ENCODE results near the gene OTUD7B.
A peak's percentile ranks its signal among the peaks of the same experiment; 100 is the strongest.
"Not testable (repeated sequence)": the region's sequence is repeated elsewhere in the genome, so short reads cannot be mapped to it uniquely, and the experiment has no call there.

Gene OTUD7B

DNA sequence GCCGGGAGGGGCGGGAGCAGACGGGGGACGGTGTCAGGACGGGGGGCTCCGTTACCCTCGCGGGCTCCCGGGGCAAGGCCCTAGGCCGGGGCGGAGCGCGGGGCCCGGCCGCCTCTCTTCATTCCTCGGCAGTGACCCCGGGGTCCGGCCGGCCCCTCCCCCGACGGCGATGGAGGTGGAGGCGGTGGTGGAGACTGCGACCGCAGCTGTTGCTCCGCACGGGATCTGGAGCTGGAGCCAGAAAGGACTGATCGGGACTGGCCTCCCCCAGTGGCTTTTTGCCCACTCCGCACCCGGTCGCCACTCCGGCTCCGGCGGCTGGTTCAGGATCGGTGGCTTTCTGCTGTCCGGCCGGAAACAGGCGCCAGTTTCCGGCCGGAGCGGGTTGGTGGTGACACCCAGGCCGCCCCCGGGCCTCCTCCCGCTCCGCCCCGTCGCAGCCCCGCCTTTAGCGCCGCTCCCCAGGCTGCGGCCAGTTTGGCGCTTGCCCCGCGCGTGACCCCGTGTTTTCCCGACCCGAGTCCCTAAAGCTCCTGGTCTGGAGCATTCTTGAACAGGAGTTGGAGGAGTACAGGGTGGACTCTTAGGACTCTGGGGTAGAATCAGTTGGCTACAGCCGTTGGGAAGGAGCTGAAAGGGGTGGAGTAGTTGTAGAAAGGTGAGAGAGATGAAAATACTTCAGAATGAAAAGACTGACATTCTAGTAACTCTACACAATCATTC lies at the start of gene OTUD7B:
TSS of gene OTUD7B (minus strand) at position 334 of the 723 bp plus-strand sequence. CDS start 33,216 bp downstream, outside the sequence.
- peak; percentile 65 for DNase-seq (ENCODE audit: insufficient read length, low spot score)
- no peak for FAIRE-seq

DNA sequence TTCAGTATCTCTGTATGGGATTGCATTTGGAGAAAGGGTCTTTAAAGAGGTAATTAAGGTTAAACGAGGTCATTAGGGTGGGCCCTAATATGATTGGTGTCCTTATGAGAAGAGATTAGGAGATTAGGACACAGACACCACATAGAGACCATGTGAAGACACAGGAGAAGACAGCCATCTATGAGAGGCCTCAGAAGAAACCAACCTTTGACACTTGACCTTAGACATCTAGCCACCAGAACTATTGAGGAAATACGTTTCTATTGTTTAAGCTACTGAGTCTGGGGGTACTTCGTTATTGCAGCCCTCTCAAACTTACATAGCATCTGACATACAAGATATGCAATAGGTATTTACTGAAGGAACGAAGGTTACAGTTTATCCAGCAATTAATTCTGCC lies 49.7 kb upstream of the OTUD7B start:
- DNase-seq (ENCODE audit: insufficient read length, low spot score), result no peak
- FAIRE-seq, result no peak

DNA sequence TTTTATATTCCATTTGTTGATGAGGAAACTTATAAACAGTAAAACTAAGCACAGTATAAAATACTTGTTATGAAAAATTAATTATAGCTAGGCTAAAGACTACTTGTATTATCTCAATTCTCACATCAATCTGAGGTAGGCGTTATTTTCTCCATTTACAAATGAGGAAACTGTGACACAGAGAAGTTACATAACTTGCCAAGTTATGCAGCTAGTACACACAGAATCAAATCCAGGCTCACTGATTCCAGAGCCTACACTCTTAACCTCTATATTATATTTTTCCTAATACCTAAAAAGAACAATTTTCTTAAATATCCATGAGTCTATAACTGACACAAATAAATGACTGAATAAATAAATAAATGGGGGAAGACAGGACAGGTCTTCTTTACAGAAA lies 45.9 kb upstream of the OTUD7B start:
- DNase-seq (ENCODE audit: insufficient read length, low spot score) (no peak), FAIRE-seq (no peak)

DNA sequence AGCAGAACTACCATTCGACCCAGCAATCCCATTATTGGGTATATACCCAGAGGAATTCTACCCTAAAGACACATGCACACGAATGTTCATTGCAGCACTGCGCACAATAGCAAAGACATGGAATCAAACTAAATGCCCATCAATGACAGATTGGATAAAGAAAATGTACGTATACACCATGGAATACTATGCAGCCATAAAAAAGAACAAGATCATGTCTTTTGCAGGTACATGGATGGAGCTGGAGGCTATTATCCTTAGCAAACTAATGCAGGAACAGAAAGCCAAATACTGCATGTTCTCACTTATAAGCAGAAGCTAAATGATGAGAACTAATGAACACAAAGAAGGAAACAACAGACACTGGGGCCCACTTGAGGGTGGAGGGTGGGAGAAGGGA lies 45.0 kb upstream of the OTUD7B start:
- FAIRE-seq; DNase-seq (ENCODE audit: insufficient read length, low spot score): not testable (repeated sequence)

DNA sequence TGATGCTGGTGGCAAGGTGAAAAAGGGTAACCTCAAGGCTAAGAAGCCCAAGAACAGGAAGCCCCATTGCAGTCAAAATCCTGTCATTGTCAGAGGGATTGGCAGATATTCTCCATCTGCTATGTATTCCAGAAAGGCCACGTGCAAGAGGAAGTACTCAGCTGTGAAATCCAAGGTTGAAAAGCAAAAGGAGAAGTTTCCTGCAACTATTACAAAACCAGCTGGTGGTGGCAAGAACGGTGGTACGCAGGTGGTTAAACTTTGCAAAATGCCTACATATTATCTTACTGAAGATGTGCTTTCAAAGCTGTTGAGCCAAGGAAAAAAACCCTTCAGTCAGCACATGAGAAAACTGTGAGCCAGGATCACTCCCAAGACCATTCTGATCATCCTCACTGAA lies 43.4 kb upstream of the OTUD7B start:
- no peak for DNase-seq (ENCODE audit: insufficient read length, low spot score)
- no peak for FAIRE-seq

DNA sequence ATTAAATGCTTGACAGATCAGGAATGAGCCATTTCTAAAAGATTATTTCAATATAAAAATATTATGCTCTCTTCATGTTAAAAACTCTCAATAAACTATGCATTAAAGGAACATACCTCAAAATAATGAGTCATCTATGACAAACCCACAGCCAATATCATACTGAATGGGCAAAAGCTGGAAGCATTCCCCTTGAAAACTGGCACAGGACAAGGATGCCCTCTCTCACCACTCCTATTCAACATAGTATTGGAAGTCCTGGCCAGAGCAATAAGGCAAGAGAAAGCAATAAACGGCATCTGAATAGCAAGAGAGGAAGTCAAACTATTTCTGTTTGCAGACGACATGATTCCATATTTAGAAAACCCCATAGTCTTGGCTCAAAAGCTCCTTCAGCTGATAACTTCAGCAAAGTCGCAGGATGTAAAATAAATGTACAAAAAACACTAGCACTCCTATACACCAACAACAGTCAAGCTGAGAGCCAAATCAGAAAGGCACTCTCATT lies 41.4 kb upstream of the OTUD7B start:
- not testable (repeated sequence) for FAIRE-seq; DNase-seq (ENCODE audit: insufficient read length, low spot score)

DNA sequence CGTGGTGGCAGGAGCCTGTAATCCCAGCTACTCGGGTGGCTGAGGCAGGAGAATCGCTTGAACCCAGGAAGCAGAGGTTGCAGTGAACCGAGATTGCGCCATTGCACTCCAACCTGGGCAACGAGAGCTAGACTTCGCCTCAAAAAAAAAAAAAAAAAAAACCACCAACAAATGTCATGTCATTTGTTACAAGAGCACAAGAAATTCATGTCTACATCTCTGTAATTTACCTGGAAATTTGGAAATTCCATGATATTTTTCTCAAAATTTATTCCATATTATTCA lies 40.5 kb upstream of the OTUD7B start:
- FAIRE-seq (no peak), DNase-seq (ENCODE audit: insufficient read length, low spot score) (no peak)

DNA sequence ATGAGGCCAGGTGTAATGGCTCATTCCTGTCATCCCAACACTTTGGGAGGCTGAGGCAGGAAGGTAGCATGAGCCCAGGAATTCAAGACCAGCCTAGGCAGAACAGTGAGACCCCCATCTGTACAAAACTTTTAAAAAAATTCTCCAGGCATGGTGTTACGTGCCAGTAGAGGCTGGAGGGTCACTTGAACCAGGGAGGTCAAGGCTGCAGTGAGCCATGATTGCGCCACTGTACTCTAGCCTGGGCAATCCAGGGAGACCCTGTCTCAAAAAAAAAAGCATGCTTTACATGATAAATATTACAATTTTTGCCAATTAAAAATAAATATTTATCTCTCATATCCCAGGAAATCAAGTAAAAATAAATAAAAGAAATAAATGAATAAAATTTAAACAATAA lies 39.4 kb upstream of the OTUD7B start:
- DNase-seq (ENCODE audit: insufficient read length, low spot score) (no peak), FAIRE-seq (no peak)

DNA sequence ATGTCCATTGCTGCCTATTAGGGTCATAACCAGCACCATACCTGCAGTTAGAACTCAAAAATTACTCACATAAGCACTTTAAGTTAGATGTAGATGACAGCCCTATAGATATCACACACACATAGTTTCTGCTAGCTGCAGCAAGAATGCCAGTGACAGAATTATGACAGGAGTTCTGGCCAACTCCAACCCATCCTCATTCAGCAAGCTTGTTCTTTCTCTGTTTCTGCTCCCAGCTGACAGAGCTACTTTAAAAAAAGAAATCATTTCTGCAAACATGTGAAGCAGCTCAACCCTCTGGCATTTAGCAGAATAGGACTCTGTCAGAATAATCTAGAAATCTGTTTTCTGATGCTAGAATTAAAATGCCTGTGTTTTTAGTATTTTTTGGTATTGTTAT lies 23.8 kb upstream of the OTUD7B start:
- no peak for FAIRE-seq

DNA sequence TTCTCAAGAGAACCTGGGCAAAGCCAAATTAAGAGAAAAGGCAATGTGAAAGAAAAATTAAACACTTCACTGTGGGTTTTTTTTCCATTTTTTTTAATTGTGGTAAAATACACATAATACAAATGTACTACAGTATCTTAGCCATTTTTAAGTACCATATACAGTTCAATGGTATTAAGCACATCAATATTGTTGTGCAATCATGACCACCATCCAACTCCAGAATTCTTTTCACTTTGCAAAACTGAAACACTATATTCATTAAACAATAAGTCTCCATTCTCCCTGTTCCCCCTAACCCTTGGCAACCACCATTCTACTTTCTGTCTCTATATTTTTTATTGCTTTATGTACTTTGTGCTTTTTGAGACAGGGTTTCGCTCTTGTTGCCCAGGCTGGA lies 17.8 kb upstream of the OTUD7B start:
- FAIRE-seq (no peak), DNase-seq (ENCODE audit: insufficient read length, low spot score) (no peak)

More for the DNA sequence above, 23.8 kb upstream of the OTUD7B start:
- no peak for DNase-seq (ENCODE audit: insufficient read length, low spot score)

DNA sequence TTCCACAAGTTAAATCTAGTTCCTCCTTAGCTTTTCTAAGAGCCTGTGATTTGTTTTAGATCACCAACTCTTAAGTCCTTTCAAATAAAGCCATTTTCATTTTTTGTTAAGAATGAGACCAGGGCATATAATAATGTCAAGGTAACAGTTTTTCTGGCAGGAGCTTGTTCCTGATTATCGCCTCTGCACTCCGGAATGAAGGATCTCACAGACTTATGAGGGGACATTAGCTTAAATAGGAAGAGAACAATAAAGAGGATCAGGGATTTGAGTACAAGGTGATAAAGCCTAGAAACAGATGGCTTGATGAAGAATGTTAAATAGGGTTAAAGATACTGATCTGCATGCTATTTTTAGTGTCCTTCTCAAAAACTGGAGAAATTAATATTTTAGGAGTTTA lies 13.6 kb upstream of the OTUD7B start:
- no peak for DNase-seq (ENCODE audit: insufficient read length, low spot score)
- FAIRE-seq, result no peak

DNA sequence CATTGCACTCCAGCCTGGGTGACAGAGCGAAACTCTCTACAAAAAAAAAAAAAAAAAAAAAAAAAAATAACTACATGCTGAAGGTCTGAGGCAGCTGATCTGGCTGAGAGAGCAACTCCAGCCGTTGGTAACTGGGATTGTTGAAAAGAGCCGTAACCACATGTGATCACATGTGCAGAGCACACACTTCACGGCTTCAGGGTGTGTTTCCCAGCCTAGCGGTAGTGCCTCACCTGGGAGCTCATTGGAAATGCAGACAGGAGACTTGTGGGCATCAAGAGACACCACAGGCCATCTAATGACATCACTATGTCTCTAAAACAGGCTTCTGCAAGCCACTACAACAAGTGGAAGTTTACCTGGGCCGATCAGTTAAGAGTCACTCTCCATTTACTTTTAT lies 11.8 kb upstream of the OTUD7B start:
- no peak for FAIRE-seq
- DNase-seq (ENCODE audit: insufficient read length, low spot score), result no peak

DNA sequence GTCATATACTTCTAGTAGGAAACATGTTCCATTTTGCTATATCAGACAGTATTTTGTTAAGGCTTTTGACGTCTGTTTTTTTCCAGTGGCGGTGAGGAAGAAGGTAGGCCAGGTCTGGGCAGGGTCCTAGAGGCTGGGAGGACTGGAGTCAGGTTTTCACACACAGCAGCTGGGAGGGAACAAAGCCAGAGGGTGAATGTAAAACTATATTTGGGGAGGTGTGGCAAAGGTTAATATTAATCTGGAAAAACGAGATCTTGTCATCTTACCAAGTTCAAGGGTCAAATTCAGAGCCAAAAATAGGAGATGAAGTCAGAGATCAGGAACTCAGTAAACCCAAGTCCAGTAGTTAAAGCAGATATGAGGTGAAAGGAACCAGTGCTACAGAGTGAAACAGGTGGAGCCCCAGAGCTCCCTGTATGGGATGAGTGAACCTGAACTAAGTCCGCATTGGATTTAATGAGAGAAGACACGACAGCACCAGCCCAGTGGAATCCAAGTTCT lies 10.7 kb upstream of the OTUD7B start:
- FAIRE-seq, result no peak
- no peak for DNase-seq (ENCODE audit: insufficient read length, low spot score)

DNA sequence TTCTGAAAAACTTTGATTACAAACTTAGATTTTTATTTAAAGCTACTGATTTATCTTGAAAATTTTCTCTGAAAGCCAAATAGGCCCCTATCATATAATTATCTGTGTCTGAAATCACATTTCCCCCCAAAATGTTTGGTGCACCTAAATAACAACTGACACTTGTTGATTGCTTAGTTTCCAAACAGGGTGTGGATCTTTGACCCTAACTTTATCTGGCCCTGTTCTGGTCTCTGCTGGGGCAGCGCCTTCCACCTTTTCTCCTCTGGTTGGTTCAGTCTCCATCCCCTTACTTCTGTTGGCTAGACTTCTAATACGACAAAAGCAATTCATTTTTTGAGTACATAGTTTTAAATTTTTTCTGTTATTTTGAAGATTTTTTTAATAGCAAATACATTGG lies 10.2 kb upstream of the OTUD7B start:
- no peak for DNase-seq (ENCODE audit: insufficient read length, low spot score)
- no peak for FAIRE-seq

DNA sequence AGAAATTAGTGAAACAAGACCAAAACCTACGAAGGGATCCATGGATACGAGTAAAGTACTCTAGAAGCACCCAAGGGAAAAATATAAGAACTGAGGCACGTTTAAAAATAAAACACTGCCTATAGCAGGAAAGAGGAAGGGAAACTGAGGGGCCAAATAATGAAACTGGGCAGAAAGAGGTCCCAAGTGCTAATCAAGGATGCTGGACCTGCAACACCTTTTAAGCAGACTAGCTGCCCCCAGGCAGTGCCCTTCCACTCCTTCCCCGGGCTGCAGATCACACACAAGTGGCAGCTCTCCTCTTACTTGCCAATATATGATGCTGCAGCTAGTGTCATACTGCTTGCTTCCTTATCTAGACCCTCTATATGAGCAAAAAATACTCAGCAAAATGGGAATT lies 7.6 kb upstream of the OTUD7B start:
- no peak for FAIRE-seq
- DNase-seq (ENCODE audit: insufficient read length, low spot score), result no peak

DNA sequence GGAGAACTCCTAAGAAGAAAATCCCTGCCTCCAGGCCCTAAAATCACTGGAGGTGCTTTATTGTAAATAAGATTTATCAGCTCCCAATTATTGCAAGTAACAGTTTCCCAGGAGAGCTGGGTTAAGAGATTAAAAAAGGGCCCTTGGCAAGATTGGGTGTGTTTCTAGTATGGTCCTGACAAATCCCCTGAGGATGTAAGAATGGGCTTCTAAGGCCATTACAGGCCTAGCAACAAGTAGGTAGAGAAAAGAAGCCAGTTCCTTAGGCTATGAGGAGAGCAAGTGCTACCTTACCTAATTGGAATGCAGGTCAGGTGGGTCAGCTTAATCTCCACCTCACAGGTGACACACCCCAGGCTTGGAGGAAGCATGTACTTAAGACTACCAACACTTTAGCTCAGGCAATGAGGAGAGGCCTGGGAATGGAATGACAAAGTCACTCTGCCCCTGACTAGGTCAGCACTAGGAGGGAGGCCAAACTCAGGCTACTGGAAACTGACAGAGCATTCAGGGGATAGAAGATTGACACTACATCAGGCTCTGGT lies 6.8 kb upstream of the OTUD7B start:
- FAIRE-seq (no peak), DNase-seq (ENCODE audit: insufficient read length, low spot score) (no peak)

DNA sequence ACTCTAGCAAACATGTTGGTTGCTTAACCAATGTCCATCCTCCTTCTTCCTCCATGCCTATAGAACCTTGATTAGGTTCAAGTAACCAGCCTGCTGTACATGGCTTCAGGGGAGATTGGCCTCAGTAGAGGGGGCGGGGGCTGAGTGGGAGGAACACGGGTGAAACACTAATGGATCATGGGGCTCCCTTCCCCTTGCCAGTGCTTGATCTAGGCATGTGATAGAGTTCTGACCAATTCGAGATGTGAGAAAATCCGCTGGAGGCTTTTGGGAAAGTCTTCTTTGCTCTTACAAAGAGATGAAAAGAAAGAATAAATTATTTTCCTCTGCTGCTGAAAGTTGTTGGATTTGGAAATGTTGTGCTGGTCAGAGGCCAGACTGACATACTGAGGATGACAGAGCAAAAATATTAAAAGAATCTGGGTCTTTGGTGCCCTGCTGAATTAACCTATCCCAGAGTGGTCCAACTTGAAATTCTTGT lies 5.2 kb upstream of the OTUD7B start:
- DNase-seq (ENCODE audit: insufficient read length, low spot score) (no peak), FAIRE-seq (no peak)

DNA sequence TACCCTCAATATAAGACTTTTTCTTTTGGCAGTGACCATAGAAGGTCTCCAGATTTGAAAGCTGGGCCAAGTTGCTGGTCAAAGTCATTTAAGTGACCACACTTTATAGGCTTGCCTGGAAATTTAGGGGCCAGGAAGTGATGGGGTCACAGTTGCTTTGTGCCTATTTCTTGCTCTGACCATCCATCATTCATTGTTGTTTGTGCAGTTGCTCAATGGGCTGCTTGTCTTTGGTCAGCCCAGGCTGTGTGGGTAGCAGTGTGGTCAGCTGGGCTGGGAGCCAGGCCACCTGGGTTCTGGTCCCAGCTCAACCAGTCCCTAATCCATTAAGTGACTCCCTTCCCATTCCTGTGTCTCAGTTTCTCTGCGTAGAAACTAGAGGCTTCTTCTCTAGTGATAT lies 2.1 kb upstream of the OTUD7B start:
- no peak for FAIRE-seq
- DNase-seq (ENCODE audit: insufficient read length, low spot score), result no peak

DNA sequence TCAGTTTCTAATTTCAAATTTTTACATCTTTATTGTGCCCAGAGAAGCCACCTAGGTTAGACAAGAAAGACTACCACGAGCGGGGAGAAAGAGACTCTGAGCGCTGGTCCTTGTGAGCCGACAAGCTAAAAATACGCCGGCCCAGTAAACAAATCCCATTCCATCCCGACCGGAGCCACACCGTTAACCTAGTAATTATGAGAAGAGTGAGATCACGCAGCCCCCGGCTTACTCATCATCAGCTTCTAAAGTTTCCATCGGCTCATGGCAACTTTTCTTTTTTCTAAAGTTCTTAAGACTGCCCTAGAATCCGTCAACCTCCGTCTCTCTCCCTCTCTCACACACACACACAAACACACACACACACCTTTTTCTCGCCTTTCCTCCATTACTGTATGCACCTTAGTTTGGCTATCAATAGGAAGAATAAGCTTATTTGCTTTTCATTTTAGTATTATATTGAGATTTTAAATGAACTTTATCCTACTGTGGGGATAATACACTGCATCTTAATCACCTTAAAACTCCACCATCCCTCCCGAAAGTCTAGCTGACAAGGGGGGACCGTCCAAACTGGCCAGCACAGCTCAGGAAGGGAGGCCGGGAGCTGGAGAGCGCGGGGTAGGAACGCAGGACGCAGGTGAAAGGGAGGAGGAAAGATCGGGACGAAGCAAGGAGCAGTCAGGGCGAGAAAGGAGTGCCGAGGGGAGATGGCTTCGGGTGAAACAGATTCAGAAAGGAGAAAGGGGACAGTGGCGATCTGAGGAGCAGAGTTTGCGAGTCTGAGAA lies 728 bp downstream of the OTUD7B start:
- peak; percentile 20 for DNase-seq (ENCODE audit: insufficient read length, low spot score)
- no peak for FAIRE-seq

DNA sequence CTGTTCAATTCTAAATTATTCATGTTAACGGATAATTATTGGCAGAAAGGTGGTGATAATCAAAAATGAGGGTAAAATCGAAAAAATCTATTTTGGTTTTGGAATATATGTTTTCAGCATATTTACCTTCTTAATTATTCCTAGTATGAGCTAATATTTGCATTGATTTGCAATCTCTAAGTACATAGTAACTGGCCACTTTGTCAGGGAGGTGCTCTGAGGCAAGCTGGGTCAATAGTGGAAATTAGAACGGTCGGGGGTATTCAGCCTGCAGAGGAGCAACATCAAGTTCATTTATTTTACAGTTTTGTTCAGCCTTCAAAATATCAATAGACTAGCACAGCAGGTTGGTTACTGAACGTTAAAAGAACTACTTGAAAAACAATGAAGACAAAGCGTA lies 1.8 kb downstream of the OTUD7B start:
- DNase-seq (ENCODE audit: insufficient read length, low spot score) (no peak), FAIRE-seq (no peak)

DNA sequence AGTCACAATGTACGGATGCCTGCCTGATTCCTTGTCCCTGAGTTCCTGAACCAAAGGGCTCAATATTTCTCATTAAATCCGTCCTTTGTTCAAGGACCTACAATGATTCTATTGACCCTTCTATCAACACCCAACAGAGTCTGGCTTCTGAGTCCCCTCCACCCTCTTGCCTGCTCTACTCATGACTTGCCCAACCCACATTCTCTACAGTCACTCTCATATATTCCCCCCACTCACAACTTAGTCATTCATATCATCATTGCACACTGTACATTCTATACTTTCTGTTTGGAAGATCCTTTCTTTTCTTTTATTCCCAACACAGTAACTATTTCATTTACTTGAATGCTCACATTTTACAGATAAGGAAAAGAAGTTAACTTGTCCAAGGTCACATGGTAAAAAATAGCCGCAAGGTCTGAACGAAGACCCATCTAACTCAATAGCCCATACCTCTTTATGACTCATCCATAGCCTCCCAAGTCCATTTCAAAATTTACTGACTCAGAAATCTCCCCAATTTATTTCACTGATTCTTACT lies 3.6 kb downstream of the OTUD7B start:
- DNase-seq (ENCODE audit: insufficient read length, low spot score), result no peak
- FAIRE-seq, result no peak
